Calu3 (cell line): ENCODE results near the gene MRPL41. TPM values are rescaled to one million over a fixed set of nuclear protein-coding genes. Genes with fewer than 3 reads are reported as not detected.
"Not testable (repeated sequence)": the region's sequence is repeated elsewhere in the genome, so short reads cannot be mapped to it uniquely, and the experiment has no call there.

Source experiments
- BruUV-seq: library from RNA; stranded (reverse); fragments of 400-500 nt; replicated peaks from 2 replicates; lab custom pipeline; 2021; lab: Mats Ljungman, UMichigan
- CTCF ChIA-PET: fragments of 300-600 bp; sonication (Branson Sonifier 250); formaldehyde crosslinking; loops from one replicate; lab custom pipeline; 2022; ENCODE audit warnings: antibody characterized with exemption; lab: Charles Lee
- DNase-seq: peaks from one replicate; pipeline ENCODE4 v3.0.0; 2022
- H3K27ac Mint-ChIP-seq: one replicate; pipeline ENCODE4 v1.8.0; 2022; ENCODE audit warnings: mixed read lengths; ENCODE audit not compliant: unreplicated experiment
- H3K27me3 Mint-ChIP-seq: one replicate; pipeline ENCODE4 v1.8.0; 2022; ENCODE audit warnings: mixed read lengths; ENCODE audit not compliant: unreplicated experiment
- H3K36me3 Mint-ChIP-seq: one replicate; pipeline ENCODE4 v1.8.0; 2022; ENCODE audit warnings: mild to moderate bottlenecking, moderate library complexity, mixed read lengths; ENCODE audit not compliant: insufficient read depth, unreplicated experiment
- H3K4me1 Mint-ChIP-seq: one replicate; pipeline ENCODE4 v1.8.0; 2022; ENCODE audit warnings: mild to moderate bottlenecking, low read depth, mixed read lengths; ENCODE audit not compliant: unreplicated experiment
- H3K4me3 Mint-ChIP-seq: one replicate; pipeline ENCODE4 v1.8.0; 2022; ENCODE audit warnings: mild to moderate bottlenecking, low read depth, moderate library complexity, mixed read lengths; ENCODE audit not compliant: unreplicated experiment
- H3K9me3 Mint-ChIP-seq: one replicate; pipeline ENCODE4 v1.8.0; 2022; ENCODE audit warnings: low read depth, mixed read lengths; ENCODE audit not compliant: unreplicated experiment
- CTCF ChIP-seq: fragments of 200-600 bp; IDR thresholded peaks from one replicate; pipeline ENCODE4 v1.8.0; 2022; ENCODE audit warnings: antibody characterized with exemption; ENCODE audit not compliant: unreplicated experiment
- intact Hi-C: fragments of 100-400 bp; cut with micrococcal nuclease; formaldehyde crosslinking; loops from one replicate; pipeline ENCODE4 v1.10.0; 2022; ENCODE audit not compliant: unreplicated experiment
- total RNA-seq: library from RNA; stranded (reverse); gene quantifications from 2 replicates; pipeline ENCODE4 v1.2.3, GENCODE V29; 2022

Gene MRPL41
- total RNA-seq, 1 experiment from 2014 or later: 27.6 TPM

- CTCF ChIA-PET: no interaction called here
- TF ChIP-seq CTCF: no peak
- Mint-ChIP-seq H3K27ac (no peak overlapping the region), H3K4me3 (no peak overlapping the region), H3K27me3 (no peaks in the 10 kb centered on the region), H3K36me3 (peaks cover 24% of the 10 kb centered on the region), H3K4me1 (peaks cover 4% of the 10 kb centered on the region), H3K9me3 (no peaks in the 10 kb centered on the region)
- DNase-seq: no peak
- no TSS peak for BruUV-seq
- intact Hi-C loops: no loop called here
These were observed 41.5 kb downstream of the MRPL41 start for GRCh38 chr9:137593176-137593575.

GRCh38 chr9:137596577-137596976 lies 44.9 kb downstream of the MRPL41 start:
- intact Hi-C loops, BruUV-seq, CTCF ChIA-PET, H3K27me3 Mint-ChIP-seq, H3K4me3 Mint-ChIP-seq, H3K9me3 Mint-ChIP-seq, DNase-seq, H3K36me3 Mint-ChIP-seq, H3K27ac Mint-ChIP-seq: not testable (repeated sequence)
- H3K4me1 Mint-ChIP-seq: peaks cover 11% of the 10 kb centered on the region

GRCh38 chr9:137598943-137599342 lies 47.3 kb downstream of the MRPL41 start:
- H3K4me1 Mint-ChIP-seq: peaks cover 20% of the 10 kb centered on the region
- TF ChIP-seq CTCF: no peak
- peaks cover 10% of the 10 kb centered on the region for H3K36me3 Mint-ChIP-seq
- no peaks in the 10 kb centered on the region for H3K9me3 Mint-ChIP-seq
- CTCF ChIA-PET: no interaction called here
- H3K27me3 Mint-ChIP-seq: no peaks in the 10 kb centered on the region
- H3K27ac Mint-ChIP-seq: no peak overlapping the region
- DNase-seq: no peak
- no peak overlapping the region for H3K4me3 Mint-ChIP-seq
- BruUV-seq: no TSS peak
- intact Hi-C loops: no loop called here

Other genes starting within 250 kb of the MRPL41 start
- gene NRARP, start 249.6 kb upstream of the MRPL41 start, total RNA-seq: 32.6 and 32.9 TPM in 2 replicates
- gene EXD3, start 128.7 kb upstream of the MRPL41 start, total RNA-seq: 13.2 and 15.3 TPM in 2 replicates
- gene NOXA1, start 128.5 kb upstream of the MRPL41 start, total RNA-seq: 12.0 and 12.3 TPM in 2 replicates
- gene ENTPD8, start 110.5 kb upstream of the MRPL41 start, total RNA-seq: 0.97 and 1.6 TPM in 2 replicates
- gene NSMF, start 92.5 kb upstream of the MRPL41 start, total RNA-seq: 31.6 and 38.3 TPM in 2 replicates
- gene PNPLA7, start 1.5 kb upstream of the MRPL41 start, total RNA-seq: 1.8 and 3.6 TPM in 2 replicates
- gene DPH7, start 27.0 kb downstream of the MRPL41 start, total RNA-seq: 29.7 and 30.2 TPM in 2 replicates
- 30.0 and 31.7 TPM in 2 replicates for gene ZMYND19, start 38.6 kb downstream of the MRPL41 start, total RNA-seq
- 86.4 and 93.7 TPM in 2 replicates for gene ARRDC1, start 53.8 kb downstream of the MRPL41 start, total RNA-seq
- 56.0 and 61.7 TPM in 2 replicates for gene EHMT1, start 67.1 kb downstream of the MRPL41 start, total RNA-seq